ENCODE measurements around the gene GPATCH2. TPM values are rescaled to one million over a fixed set of nuclear protein-coding genes. Genes with fewer than 3 reads are reported as not detected.

Gene GPATCH2
- total RNA-seq, 1 donor from 2014 or later = 28.0 TPM

DNA sequence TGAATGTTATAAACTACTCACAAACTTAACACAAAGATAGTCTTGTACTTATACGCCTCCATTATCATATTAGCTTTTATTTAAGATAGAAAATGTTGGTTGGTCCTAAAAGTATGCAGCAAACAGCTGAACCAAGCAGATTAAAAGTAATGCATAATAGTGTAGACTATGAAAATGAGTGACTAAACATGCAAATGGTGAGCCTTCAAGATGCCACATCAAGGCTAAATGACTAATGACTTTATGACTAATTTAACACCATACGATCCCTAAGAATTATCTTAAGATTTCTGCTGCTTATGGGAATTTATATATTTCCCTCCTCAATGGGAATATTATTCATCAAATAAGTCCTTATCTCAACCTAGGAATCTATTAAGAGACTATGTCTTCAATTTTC is 4.6 kb downstream of the GPATCH2 start:
- Mint-ChIP-seq H3K27ac (no peak overlapping the region), H3K27me3 (no peaks in the 10 kb centered on the region), H3K9me3 (ENCODE audit: low read depth) (no peaks in the 10 kb centered on the region), H3K36me3 (ENCODE audit: insufficient read depth) (peaks cover 2% of the 10 kb centered on the region), H3K4me1 (ENCODE audit: low read depth) (peaks cover 19% of the 10 kb centered on the region), H3K4me3 (ENCODE audit: low read depth) (no peak overlapping the region)
- TF ChIP-seq, protein P1, sequence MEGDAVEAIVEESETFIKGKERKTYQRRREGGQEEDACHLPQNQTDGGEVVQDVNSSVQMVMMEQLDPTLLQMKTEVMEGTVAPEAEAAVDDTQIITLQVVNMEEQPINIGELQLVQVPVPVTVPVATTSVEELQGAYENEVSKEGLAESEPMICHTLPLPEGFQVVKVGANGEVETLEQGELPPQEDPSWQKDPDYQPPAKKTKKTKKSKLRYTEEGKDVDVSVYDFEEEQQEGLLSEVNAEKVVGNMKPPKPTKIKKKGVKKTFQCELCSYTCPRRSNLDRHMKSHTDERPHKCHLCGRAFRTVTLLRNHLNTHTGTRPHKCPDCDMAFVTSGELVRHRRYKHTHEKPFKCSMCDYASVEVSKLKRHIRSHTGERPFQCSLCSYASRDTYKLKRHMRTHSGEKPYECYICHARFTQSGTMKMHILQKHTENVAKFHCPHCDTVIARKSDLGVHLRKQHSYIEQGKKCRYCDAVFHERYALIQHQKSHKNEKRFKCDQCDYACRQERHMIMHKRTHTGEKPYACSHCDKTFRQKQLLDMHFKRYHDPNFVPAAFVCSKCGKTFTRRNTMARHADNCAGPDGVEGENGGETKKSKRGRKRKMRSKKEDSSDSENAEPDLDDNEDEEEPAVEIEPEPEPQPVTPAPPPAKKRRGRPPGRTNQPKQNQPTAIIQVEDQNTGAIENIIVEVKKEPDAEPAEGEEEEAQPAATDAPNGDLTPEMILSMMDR (IDR thresholded peaks at IDR 0.05; ENCODE audit: unreplicated experiment) = no peak
- DNase-seq (ENCODE audit: low spot score, unreplicated experiment) = no peak

DNA sequence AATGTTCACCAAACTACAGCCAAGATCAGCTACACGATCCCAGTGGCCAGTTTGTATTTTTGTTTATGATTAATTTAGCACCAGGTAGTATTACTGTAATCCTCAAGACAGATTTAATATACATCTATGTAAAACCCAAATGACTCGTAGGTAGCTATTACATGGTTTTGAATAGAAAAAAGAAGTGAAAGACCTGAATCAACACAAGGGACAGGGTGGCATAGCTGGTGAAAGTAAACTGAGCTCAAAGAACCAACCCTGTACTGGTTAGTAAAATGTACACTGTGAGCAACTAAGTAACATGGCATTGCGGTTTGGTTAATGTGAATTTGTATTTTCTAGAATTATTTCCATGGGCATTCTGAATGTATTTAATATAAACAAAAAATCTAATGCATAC is 8.8 kb downstream of the GPATCH2 start:
- DNase-seq (ENCODE audit: low spot score, unreplicated experiment) = no peak
- peaks cover 14% of the 10 kb centered on the region for H3K36me3 Mint-ChIP-seq (ENCODE audit: insufficient read depth)
- no peak overlapping the region for H3K27ac Mint-ChIP-seq
- no peaks in the 10 kb centered on the region for H3K27me3 Mint-ChIP-seq
- H3K4me3 Mint-ChIP-seq (ENCODE audit: low read depth) = no peak overlapping the region
- H3K9me3 Mint-ChIP-seq (ENCODE audit: low read depth) = no peaks in the 10 kb centered on the region
- TF ChIP-seq, protein P1 (IDR thresholded peaks at IDR 0.05; ENCODE audit: unreplicated experiment) = no peak
- H3K4me1 Mint-ChIP-seq (ENCODE audit: low read depth) = peaks cover 6% of the 10 kb centered on the region

DNA sequence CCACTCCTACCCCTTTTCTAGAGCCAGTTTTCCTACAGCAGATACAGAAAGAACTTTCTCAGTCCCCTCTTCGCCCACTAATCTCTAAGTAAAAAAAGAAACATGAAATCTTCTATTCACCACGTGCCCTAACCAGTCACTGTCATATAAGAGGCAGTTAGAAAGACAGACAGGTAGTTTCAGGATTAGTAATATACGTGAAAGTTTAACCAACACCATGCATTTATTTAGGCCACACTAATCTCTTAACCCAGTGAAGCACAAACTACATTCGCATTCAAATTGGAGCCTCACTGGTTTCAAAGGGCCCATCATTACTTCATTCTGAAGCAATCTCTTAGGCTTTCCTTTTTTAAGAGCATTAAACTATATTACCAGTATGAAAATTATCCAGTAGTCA is 10.1 kb downstream of the GPATCH2 start:
- TF ChIP-seq, protein P1 (IDR thresholded peaks at IDR 0.05; ENCODE audit: unreplicated experiment) = no peak
- no peak for DNase-seq (ENCODE audit: low spot score, unreplicated experiment)
- Mint-ChIP-seq H3K4me3 (ENCODE audit: low read depth) (no peak overlapping the region), H3K36me3 (ENCODE audit: insufficient read depth) (peaks cover 16% of the 10 kb centered on the region), H3K4me1 (ENCODE audit: low read depth) (peaks cover 13% of the 10 kb centered on the region), H3K27me3 (no peaks in the 10 kb centered on the region), H3K9me3 (ENCODE audit: low read depth) (no peaks in the 10 kb centered on the region), H3K27ac (peak overlapping the region; percentile 23)

DNA sequence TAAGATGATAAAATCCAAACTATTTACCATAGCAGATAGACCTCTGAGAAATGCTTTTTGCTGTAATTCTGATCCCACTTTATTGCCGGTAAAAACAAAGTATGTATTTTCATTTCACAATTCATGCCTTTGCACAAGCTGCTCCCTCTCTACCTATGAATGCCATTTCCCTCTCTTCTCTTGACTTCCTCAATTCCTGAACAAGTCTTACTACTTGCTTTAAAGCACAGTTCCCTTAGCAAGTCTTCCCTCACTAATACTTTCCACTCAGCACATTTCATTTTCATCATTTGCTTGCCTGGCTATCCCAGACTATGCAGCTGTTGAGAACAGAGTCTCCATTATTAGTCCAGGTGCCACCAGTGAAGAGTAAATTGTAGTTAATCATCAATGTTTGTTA is 13.8 kb downstream of the GPATCH2 start:
- Mint-ChIP-seq H3K4me1 (ENCODE audit: low read depth) (peaks cover 14% of the 10 kb centered on the region), H3K4me3 (ENCODE audit: low read depth) (no peak overlapping the region), H3K27ac (peak overlapping the region; percentile 60), H3K36me3 (ENCODE audit: insufficient read depth) (peaks cover 16% of the 10 kb centered on the region), H3K9me3 (ENCODE audit: low read depth) (no peaks in the 10 kb centered on the region), H3K27me3 (no peaks in the 10 kb centered on the region)
- TF ChIP-seq, protein P1 (IDR thresholded peaks at IDR 0.05; ENCODE audit: unreplicated experiment) = no peak
- no peak for DNase-seq (ENCODE audit: low spot score, unreplicated experiment)

DNA sequence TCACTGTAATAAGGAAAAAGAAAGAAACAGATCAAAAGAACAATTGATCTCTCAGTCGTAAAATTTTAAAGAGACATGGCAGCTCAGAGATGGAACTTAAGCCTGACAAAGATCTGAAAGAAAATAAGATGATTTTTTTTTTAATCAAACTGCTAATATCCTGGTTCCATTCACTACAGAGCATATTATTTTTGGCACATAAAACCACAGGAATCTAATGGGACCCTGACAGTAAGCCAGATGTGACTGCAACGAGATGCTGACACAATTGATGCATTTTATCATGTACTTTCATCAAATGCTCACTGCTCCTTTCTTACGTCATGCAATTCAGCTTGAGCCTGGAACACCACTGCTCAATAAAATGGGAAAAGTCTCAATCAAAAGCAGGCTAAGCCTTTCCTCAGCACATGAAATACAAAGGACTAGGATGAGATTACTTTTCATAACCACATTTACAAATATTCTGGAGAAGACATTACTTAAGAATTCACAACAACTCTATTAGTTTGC is 16.6 kb downstream of the GPATCH2 start:
- Mint-ChIP-seq H3K27ac (peak overlapping the region; percentile 3), H3K4me3 (ENCODE audit: low read depth) (no peak overlapping the region), H3K4me1 (ENCODE audit: low read depth) (peaks cover 16% of the 10 kb centered on the region), H3K9me3 (ENCODE audit: low read depth) (no peaks in the 10 kb centered on the region), H3K27me3 (no peaks in the 10 kb centered on the region), H3K36me3 (ENCODE audit: insufficient read depth) (peaks cover 17% of the 10 kb centered on the region)
- TF ChIP-seq, protein P1 (IDR thresholded peaks at IDR 0.05; ENCODE audit: unreplicated experiment) = no peak
- DNase-seq (ENCODE audit: low spot score, unreplicated experiment) = no peak

All from progenitor cell of endocrine pancreas (in vitro differentiated cells).